DND-41 (cell line): ENCODE measurements around the gene ARHGEF39.

Experiments used
- ATAC-seq: fragments of 200-7000 bp; cut with Tn5 transposase; 3 replicates; pipeline ENCODE4 v1.9.1; 2021; ENCODE audit warnings: low read depth; ENCODE audit not compliant: insufficient read depth
- DNase-seq: peaks from one replicate; pipeline ENCODE4 v3.0.0-alpha.2; 2020
- H2AFZ ChIP-seq: 2 replicates; pipeline ENCODE4 v1.6.0; 2012; ENCODE audit warnings: low read depth, low read length
- H3K27ac ChIP-seq: 2 replicates; pipeline ENCODE4 v1.5.1; 2012; ENCODE audit warnings: low read length, inconsistent platforms
- H3K27me3 ChIP-seq: fragments of 200-600 bp; sonication (generic); 2 replicates; pipeline ENCODE4 v1.6.0; 2012; ENCODE audit warnings: low read length, mild to moderate bottlenecking, inconsistent platforms; ENCODE audit not compliant: insufficient read depth, poor library complexity
- H3K36me3 ChIP-seq: 2 replicates; pipeline ENCODE4 v1.5.1; 2012; ENCODE audit warnings: low read length, inconsistent platforms; ENCODE audit not compliant: insufficient read depth
- H3K4me1 ChIP-seq: 2 replicates; pipeline ENCODE4 v1.5.1; 2012; ENCODE audit warnings: mild to moderate bottlenecking, low read length; ENCODE audit not compliant: insufficient read depth
- H3K4me2 ChIP-seq: 2 replicates; pipeline ENCODE4 v1.6.0; 2012; ENCODE audit warnings: mild to moderate bottlenecking, moderate library complexity, low read length, inconsistent platforms; ENCODE audit not compliant: insufficient read depth
- H3K4me3 ChIP-seq, 2 experiments: fragments of 200-600 bp in 1 of 2; shearing (Covaris generic) in 1 of 2; 2 replicates each; pipeline ENCODE4 v1.5.1; 2012 to 2016; ENCODE audit warnings: inconsistent platforms in 2 of 2, low read length in 2 of 2, mild to moderate bottlenecking in 2 of 2, low read depth in 1 of 2, moderate library complexity in 1 of 2
- H3K79me2 ChIP-seq: 2 replicates; pipeline ENCODE4 v1.6.0; 2012; ENCODE audit warnings: low read length, inconsistent platforms; ENCODE audit not compliant: insufficient read depth
- H3K9ac ChIP-seq: 2 replicates; pipeline ENCODE4 v1.6.0; 2012; ENCODE audit warnings: low read depth, mild to moderate bottlenecking, inconsistent platforms, low read length, moderate library complexity
- H3K9me3 ChIP-seq: 2 replicates; pipeline ENCODE4 v1.5.1; 2012; ENCODE audit warnings: low read length, moderate library complexity, mild to moderate bottlenecking, inconsistent platforms; ENCODE audit not compliant: insufficient read depth, severe bottlenecking
- H4K20me1 ChIP-seq: 2 replicates; pipeline ENCODE4 v1.6.0; 2012; ENCODE audit warnings: low read length; ENCODE audit not compliant: insufficient read depth
- CTCF ChIP-seq: IDR thresholded peaks from 2 replicates; pipeline ENCODE4 v1.5.1; 2012; ENCODE audit warnings: borderline replicate concordance, low read length, moderate library complexity, mild to moderate bottlenecking; ENCODE audit not compliant: poor library complexity, severe bottlenecking; ENCODE audit errors: extremely low read depth
- EZH2 ChIP-seq: IDR thresholded peaks from 3 replicates; pipeline ENCODE4 v1.6.1; 2012; ENCODE audit warnings: borderline replicate concordance, low read depth, mild to moderate bottlenecking, moderate library complexity, low read length, inconsistent platforms; ENCODE audit not compliant: severe bottlenecking

Gene ARHGEF39

GRCh38 chr9:35681341-35682002, 16.5 kb upstream of the ARHGEF39 start:
- DNase-seq (no peak), ATAC-seq (no peak)
- no peaks in the 10 kb centered on the region for H3K9me3 ChIP-seq
- no peaks in the 10 kb centered on the region; the same call in 1 of the 2 replicates for H4K20me1 ChIP-seq
- no peak overlapping the region for H3K27ac ChIP-seq
- H3K27me3 ChIP-seq, result no peaks in the 10 kb centered on the region
- H3K4me2 ChIP-seq, result no peak overlapping the region
- H2AFZ ChIP-seq, result no peak overlapping the region
- H3K9ac ChIP-seq, result no peak overlapping the region
- H3K4me3 ChIP-seq, result no peak overlapping the region
- peaks cover 36% of the 10 kb centered on the region for H3K36me3 ChIP-seq
- H3K4me1 ChIP-seq, result no peaks in the 10 kb centered on the region
- no peaks in the 10 kb centered on the region for H3K79me2 ChIP-seq
- no peak for TF ChIP-seq EZH2
- TF ChIP-seq CTCF, result no peak

- H3K79me2 ChIP-seq, result no peaks in the 10 kb centered on the region
- no peak overlapping the region for H3K4me3 ChIP-seq
- TF ChIP-seq EZH2 (no peak), CTCF (no peak)
- H3K27ac ChIP-seq, result no peak overlapping the region
- H3K36me3 ChIP-seq, result peaks cover 29% of the 10 kb centered on the region
- DNase-seq (no peak), ATAC-seq (no peak)
- H3K9me3 ChIP-seq, result no peaks in the 10 kb centered on the region
- no peak overlapping the region for H3K4me2 ChIP-seq
- no peaks in the 10 kb centered on the region for H3K4me1 ChIP-seq
- no peak overlapping the region for H2AFZ ChIP-seq
- no peaks in the 10 kb centered on the region; the same call in 1 of the 2 replicates for H4K20me1 ChIP-seq
- H3K9ac ChIP-seq, result no peak overlapping the region
- no peaks in the 10 kb centered on the region for H3K27me3 ChIP-seq
Measured at GRCh38 chr9:35680331-35681105, 15.5 kb upstream of the ARHGEF39 start.

- Histone ChIP-seq H2AFZ (no peak overlapping the region), H3K36me3 (peaks cover 23% of the 10 kb centered on the region)
- TF ChIP-seq EZH2, result no peak
- no peak for TF ChIP-seq CTCF
Measured at GRCh38 chr9:35679766-35680330, 14.9 kb upstream of the ARHGEF39 start.

More at GRCh38 chr9:35679766-35680330, 14.9 kb upstream of the ARHGEF39 start:
- Histone ChIP-seq H4K20me1 (no peaks in the 10 kb centered on the region; the same call in 1 of the 2 replicates), H3K4me1 (no peaks in the 10 kb centered on the region), H3K4me3 (no peak overlapping the region), H3K9ac (no peak overlapping the region), H3K4me2 (no peak overlapping the region), H3K9me3 (no peaks in the 10 kb centered on the region), H3K27me3 (no peaks in the 10 kb centered on the region), H3K79me2 (no peaks in the 10 kb centered on the region), H3K27ac (no peak overlapping the region)
- DNase-seq (no peak), ATAC-seq (no peak)
